GM19035 (cell line): ENCODE data around the gene PIN4.
"Not testable (repeated sequence)": the region's sequence is repeated elsewhere in the genome, so short reads cannot be mapped to it uniquely, and the experiment has no call there.

ENCODE experiments used
- ATAC-seq: cut with Tn5 transposase; IDR thresholded peaks from one replicate; pipeline ENCODE4 v1.9.1; 2021; ENCODE audit not compliant: unreplicated experiment

Gene PIN4

GRCh38 chrX:72181178-72182125, at the start of gene PIN4:
TSS of gene PIN4 (plus strand) at chrX:72181757. CDS start at chrX:72181786, 29 bp downstream.
- ATAC-seq = peak; percentile 96

- no peak for ATAC-seq
Measured at GRCh38 chrX:72132456-72132855, 49.1 kb upstream of the PIN4 start.

GRCh38 chrX:72133851-72134546, 47.6 kb upstream of the PIN4 start:
- ATAC-seq = no peak

- ATAC-seq = no peak
Measured at GRCh38 chrX:72137846-72138495, 43.6 kb upstream of the PIN4 start.

- no peak for ATAC-seq
Measured at GRCh38 chrX:72139538-72139937, 42.0 kb upstream of the PIN4 start.

GRCh38 chrX:72141372-72142004, 40.1 kb upstream of the PIN4 start:
- peak; percentile 90 for ATAC-seq

- no peak for ATAC-seq
Measured at GRCh38 chrX:72142094-72142793, 39.3 kb upstream of the PIN4 start.

GRCh38 chrX:72142794-72143608, 38.6 kb upstream of the PIN4 start:
- ATAC-seq = no peak

- no peak for ATAC-seq
Measured at GRCh38 chrX:72143609-72143907, 38.0 kb upstream of the PIN4 start.

- ATAC-seq = no peak
Measured at GRCh38 chrX:72145181-72145580, 36.4 kb upstream of the PIN4 start.

- no peak for ATAC-seq
Measured at GRCh38 chrX:72146527-72146926, 35.0 kb upstream of the PIN4 start.

- ATAC-seq = no peak
Measured at GRCh38 chrX:72158773-72159172, 22.8 kb upstream of the PIN4 start.

GRCh38 chrX:72159769-72160168, 21.8 kb upstream of the PIN4 start:
- no peak for ATAC-seq

GRCh38 chrX:72165551-72165950, 16.0 kb upstream of the PIN4 start:
- no peak for ATAC-seq

GRCh38 chrX:72169008-72169728, 12.4 kb upstream of the PIN4 start:
- no peak for ATAC-seq

GRCh38 chrX:72176289-72176688, 5.3 kb upstream of the PIN4 start:
- ATAC-seq = not testable (repeated sequence)

- no peak for ATAC-seq
Measured at GRCh38 chrX:72176981-72177380, 4.6 kb upstream of the PIN4 start.

- peak; percentile 5 for ATAC-seq
Measured at GRCh38 chrX:72180539-72180938, 1.0 kb upstream of the PIN4 start.

- no peak for ATAC-seq
Measured at GRCh38 chrX:72182924-72183323, 1.4 kb downstream of the PIN4 start.
